Stomach smooth muscle (tissue), 2 donors: ENCODE measurements around the gene BRD4.

Experiments used
- H3K27ac ChIP-seq: one replicate; pipeline ENCODE4 v1.7.0; 2013; ENCODE audit warnings: mild to moderate bottlenecking, low read length, inconsistent platforms
- H3K27me3 ChIP-seq, 2 donors: one replicate each; pipeline ENCODE4 v1.7.0; 2013; ENCODE audit warnings: low read length in 2 of 2; ENCODE audit not compliant: insufficient read depth in 2 of 2, control insufficient read depth in 1 of 2
- H3K36me3 ChIP-seq, 2 donors: one replicate each; pipeline ENCODE4 v1.7.0; 2013; ENCODE audit warnings: low read length in 2 of 2; ENCODE audit not compliant: control insufficient read depth in 2 of 2, insufficient read depth in 2 of 2
- H3K4me1 ChIP-seq: one replicate; pipeline ENCODE4 v1.7.0; 2013; ENCODE audit warnings: low read length; ENCODE audit not compliant: control insufficient read depth, insufficient read depth
- H3K4me3 ChIP-seq, 2 donors: one replicate each; pipeline ENCODE4 v1.7.0; 2013; ENCODE audit warnings: low read length in 2 of 2
- H3K9ac ChIP-seq, 2 donors: one replicate each; pipeline ENCODE4 v1.7.0; 2013; ENCODE audit warnings: low read length in 2 of 2, mild to moderate bottlenecking in 1 of 2
- H3K9me3 ChIP-seq, 2 donors: one replicate each; pipeline ENCODE4 v1.7.0; 2013; ENCODE audit warnings: low read length in 2 of 2; ENCODE audit not compliant: control insufficient read depth in 2 of 2
- donor health status: healthy.
- donor health status: Pancreatic carcinoma.

BRD4 gene

DNA sequence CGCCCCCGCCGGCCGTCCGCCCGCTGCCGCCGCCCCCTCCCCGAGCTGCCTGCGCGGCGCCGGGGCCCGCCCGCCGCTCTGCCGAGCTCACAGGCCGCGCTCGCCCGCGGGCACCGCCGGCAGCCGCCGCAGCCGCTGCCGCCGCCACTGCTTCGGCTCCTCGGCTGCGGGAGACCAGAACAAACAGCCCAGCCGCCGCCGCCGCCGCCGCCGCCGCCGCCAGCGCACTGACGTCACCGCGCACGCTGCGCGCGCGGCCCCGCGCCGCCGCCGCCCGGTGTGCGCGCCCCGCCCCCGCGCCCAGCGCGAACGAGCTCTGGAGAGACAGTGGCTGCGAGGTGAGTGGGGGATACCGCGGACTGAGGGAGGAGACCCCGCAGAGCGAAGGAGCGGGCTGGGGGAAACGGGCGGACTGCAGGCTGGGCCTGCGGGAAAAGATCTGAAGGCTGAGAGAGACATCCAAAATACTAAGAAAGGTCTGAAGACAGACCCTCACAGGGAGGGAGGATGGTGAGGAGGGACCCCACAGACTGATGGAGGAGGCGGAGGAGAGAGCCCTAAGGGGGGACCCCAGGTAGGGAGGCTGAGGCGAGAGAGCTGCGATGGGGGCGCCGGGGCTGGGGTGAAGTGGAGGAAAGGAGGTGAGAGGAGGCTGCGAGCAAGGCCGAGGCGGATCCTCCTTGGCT lies at the start of gene BRD4:
BRD4 (minus strand) TSS at position 229 of the 686 bp plus-strand sequence. CDS start 59,440 bp downstream, outside the sequence.
- H3K36me3 ChIP-seq: no peaks in the 10 kb centered on the region
- H3K27ac ChIP-seq: peak within 1 kb of the TSS; percentile 62
- H3K9ac ChIP-seq: peak within 1 kb of the TSS; percentile 82 to 90
- peaks cover 26% of the 10 kb centered on the region for H3K4me1 ChIP-seq
- H3K9me3 ChIP-seq: no peaks in the 10 kb centered on the region
- no peaks in the 10 kb centered on the region for H3K27me3 ChIP-seq
- peak within 1 kb of the TSS; percentile 92 to 94 for H3K4me3 ChIP-seq

DNA sequence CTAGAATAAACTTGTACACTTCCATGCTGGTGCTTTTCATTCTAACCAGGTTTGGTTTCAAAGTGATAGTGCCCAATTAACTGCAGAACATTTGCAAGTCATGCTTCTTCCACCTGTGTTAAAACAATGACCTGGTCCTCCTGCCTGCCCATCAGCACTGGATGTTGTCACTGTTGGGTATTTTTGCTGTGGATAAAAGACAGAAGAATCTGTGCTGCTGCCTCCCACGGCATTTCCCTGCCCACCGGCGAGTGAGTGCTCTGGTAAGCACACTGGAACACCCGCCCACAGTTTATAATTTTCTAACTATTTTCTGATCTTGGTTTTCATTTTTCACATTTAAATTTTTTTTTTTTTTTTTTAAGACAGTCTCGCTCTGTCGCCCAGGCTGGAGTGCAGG lies 49.5 kb upstream of the BRD4 start:
- Histone ChIP-seq H3K4me1 (peaks cover 21% of the 10 kb centered on the region), H3K4me3 (no peak overlapping the region), H3K9ac (no peak overlapping the region), H3K9me3 (no peaks in the 10 kb centered on the region), H3K27ac (no peak overlapping the region), H3K36me3 (peaks cover 0 to 6% of the 10 kb centered on the region in 2 donors), H3K27me3 (no peaks in the 10 kb centered on the region)

GRCh38 chr19:15381429-15381828 lies 49.1 kb upstream of the BRD4 start:
- Histone ChIP-seq H3K36me3 (peaks cover 0 to 5% of the 10 kb centered on the region in 2 donors), H3K4me1 (peaks cover 24% of the 10 kb centered on the region), H3K27me3 (no peaks in the 10 kb centered on the region), H3K9me3 (no peaks in the 10 kb centered on the region), H3K9ac (no peak overlapping the region), H3K4me3 (no peak overlapping the region), H3K27ac (no peak overlapping the region)

- Histone ChIP-seq H3K4me1 (peaks cover 27% of the 10 kb centered on the region), H3K36me3 (peaks cover 0 to 3% of the 10 kb centered on the region in 2 donors), H3K27ac (peak overlapping the region; percentile 96), H3K9me3 (no peaks in the 10 kb centered on the region), H3K4me3 (peak overlapping the region; percentile 71 to 99), H3K27me3 (no peaks in the 10 kb centered on the region), H3K9ac (peak overlapping the region; percentile 62 to 66)
These were observed 47.8 kb upstream of the BRD4 start for GRCh38 chr19:15379999-15380647.

DNA sequence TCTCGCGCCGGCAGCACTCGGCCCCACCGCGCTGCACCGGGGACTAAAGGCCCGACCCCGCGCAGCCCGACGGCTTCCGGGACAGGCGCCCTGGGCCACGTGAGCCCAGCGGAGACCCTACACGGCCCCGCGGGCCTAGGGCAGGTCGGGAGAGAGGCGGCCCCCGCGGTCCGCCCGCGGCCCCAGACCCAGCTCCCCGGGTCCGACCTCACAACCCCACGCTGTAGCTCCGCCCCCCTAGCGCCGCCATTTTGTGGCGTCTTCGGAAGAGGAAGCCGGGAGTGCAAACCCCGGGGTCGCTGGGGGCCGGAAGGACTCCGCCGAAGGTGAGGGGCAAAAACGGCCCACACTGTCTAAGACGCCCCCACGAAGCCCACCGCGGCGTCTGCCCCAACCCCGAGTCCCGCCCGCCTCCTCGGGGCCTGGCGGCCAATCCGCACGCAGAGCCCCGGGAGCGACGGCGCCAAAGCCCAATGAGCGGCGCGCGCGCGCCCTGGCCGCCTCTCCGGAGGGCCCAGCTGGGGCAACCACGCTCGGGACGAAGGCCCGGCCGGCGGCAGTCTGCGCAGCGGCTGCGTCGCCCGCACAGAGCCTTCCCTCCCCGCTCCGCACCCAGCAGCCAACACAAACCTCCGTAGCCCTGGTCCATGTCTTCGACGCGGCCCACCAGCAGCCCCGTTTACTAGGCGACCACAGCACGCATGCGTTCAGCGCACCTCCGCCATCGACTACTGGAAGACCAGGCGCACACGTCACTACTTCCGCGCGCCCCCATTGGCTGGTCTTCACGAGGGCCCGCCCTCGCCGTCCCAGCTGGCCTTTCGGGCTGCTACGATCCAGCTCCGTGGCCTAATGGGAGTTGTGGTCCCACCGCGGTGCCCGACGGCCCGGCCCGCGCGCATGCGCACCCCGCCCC lies 47.0 kb upstream of the BRD4 start, which contains the start of gene AKAP8:
AKAP8 (minus strand) TSS at position 705 of the 916 bp plus-strand sequence; CDS start at position 649, 56 bp downstream.
- Histone ChIP-seq H3K4me3 (peak within 1 kb of the TSS; percentile 99), H3K27me3 (no peaks in the 10 kb centered on the region), H3K4me1 (peaks cover 35% of the 10 kb centered on the region), H3K9me3 (no peaks in the 10 kb centered on the region), H3K36me3 (peaks cover 0 to 3% of the 10 kb centered on the region in 2 donors), H3K27ac (peak within 1 kb of the TSS; percentile 96), H3K9ac (peak within 1 kb of the TSS; percentile 96 to 98)

DNA sequence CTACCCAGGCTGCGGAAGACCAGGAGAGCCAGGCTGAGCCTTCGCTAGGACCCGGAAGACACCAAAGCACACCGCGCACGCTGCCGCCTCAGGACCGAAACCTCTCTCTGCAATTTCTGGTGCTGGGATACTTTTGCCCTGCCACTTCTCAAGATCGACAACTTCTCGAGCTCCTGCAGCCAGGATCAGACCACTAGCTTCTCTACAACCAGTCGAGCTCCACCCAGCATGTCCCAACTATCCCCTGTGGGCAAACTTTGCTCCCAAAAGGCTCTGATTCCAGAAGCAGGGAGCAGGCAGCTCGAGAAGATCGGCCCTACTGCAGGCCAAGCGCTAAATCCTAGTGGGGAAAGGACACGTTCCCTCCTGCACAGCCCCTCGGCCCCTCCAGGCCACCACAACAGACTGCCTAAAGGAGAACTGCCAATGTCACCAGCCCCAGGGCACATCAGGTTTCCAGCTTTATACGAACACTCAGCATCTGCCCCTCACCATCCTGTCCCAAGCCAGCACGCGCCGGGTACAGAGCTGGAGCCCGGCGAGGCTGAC lies 46.3 kb upstream of the BRD4 start:
- Histone ChIP-seq H3K4me1 (peaks cover 42% of the 10 kb centered on the region), H3K9me3 (no peaks in the 10 kb centered on the region), H3K36me3 (peaks cover 0 to 5% of the 10 kb centered on the region in 2 donors), H3K4me3 (peak overlapping the region; percentile 99), H3K27ac (peak overlapping the region; percentile 96), H3K27me3 (no peaks in the 10 kb centered on the region), H3K9ac (peak overlapping the region; percentile 96 to 98)

DNA sequence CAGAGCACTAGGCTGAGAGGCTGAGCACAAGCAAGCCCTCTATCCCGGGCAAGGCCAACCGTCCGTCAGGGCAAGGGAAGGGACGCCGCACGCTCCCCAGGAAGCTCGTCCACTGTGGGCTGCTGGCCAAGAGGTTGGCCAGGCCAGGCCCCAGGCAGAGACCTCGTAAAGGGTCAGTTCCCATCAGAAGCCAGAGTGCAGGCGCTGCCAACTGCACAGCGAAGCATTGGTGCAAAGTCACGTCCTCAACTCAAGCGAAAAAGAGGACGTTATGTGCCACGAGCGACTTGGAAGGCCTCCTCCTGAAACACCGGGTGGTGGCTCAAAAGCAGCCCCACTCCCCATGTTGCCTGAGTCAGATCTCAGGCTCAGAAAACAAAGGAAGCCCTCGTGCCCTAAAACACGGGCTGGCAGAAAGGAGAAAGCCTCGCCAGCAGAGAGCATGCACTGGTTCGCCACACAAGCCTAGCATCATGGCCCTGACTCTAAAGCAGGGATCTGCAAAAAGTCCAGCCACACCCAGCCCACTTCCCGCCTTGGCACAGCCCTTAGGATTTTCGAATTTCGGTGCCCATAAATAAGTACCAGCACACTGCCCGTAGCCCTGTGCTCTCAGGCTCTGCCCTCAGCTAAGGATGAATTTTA lies 42.6 kb upstream of the BRD4 start:
- Histone ChIP-seq H3K27me3 (no peaks in the 10 kb centered on the region), H3K27ac (no peak overlapping the region), H3K36me3 (peaks cover 25 to 30% of the 10 kb centered on the region in 2 donors), H3K9ac (no peak overlapping the region), H3K4me3 (no peak overlapping the region), H3K4me1 (peaks cover 43% of the 10 kb centered on the region), H3K9me3 (no peaks in the 10 kb centered on the region)

- Histone ChIP-seq H3K36me3 (peaks cover 32 to 35% of the 10 kb centered on the region in 2 donors), H3K27me3 (no peaks in the 10 kb centered on the region), H3K4me1 (peaks cover 43% of the 10 kb centered on the region), H3K27ac (no peak overlapping the region), H3K9me3 (no peaks in the 10 kb centered on the region), H3K4me3 (no peak overlapping the region), H3K9ac (no peak overlapping the region)
These were observed 41.8 kb upstream of the BRD4 start for GRCh38 chr19:15374105-15374651.

- Histone ChIP-seq H3K4me1 (peaks cover 43% of the 10 kb centered on the region), H3K36me3 (peaks cover 37 to 40% of the 10 kb centered on the region in 2 donors), H3K27ac (no peak overlapping the region)
These were observed 41.3 kb upstream of the BRD4 start for GRCh38 chr19:15373644-15374043.

More at GRCh38 chr19:15373644-15374043, 41.3 kb upstream of the BRD4 start:
- H3K9me3 ChIP-seq: no peaks in the 10 kb centered on the region
- no peaks in the 10 kb centered on the region for H3K27me3 ChIP-seq
- no peak overlapping the region for H3K4me3 ChIP-seq
- H3K9ac ChIP-seq: no peak overlapping the region
